H1 (cell line): ENCODE data around the gene UIMC1. TPM values are rescaled to one million over a fixed set of nuclear protein-coding genes. Genes with fewer than 3 reads are reported as not detected.

Source experiments
- ASH2L ChIP-seq: fragments of 200-600, 300-600 bp; sonication (generic); IDR thresholded peaks from one replicate; pipeline ENCODE4 v1.7.1; 2017; ENCODE audit warnings: low read length
- CBX5 ChIP-seq: fragments of 300-800, 300-1000 bp; sonication (generic); IDR thresholded peaks from 2 replicates; pipeline ENCODE4 v1.7.1; 2016; ENCODE audit warnings: antibody characterized with exemption, low read length, low read depth
- MAX ChIP-seq: IDR thresholded peaks from 2 replicates; pipeline ENCODE4 v1.6.1; 2012; ENCODE audit warnings: inconsistent platforms
- RXRA ChIP-seq: IDR thresholded peaks from 2 replicates; pipeline ENCODE4 v1.6.1; 2011; ENCODE audit warnings: low read depth, mild to moderate bottlenecking, low read length, moderate library complexity; ENCODE audit not compliant: insufficient read depth
- SIX5 ChIP-seq: IDR thresholded peaks from 2 replicates; pipeline ENCODE4 v1.6.1; 2011; ENCODE audit warnings: mild to moderate bottlenecking, low read depth, low read length
- polyA plus RNA-seq, 7 experiments: library from polyadenylated mRNA; depleted of rRNA in 3 of 7; stranded (reverse) in 5 of 7; unstranded in 2 of 7; fragments of >200 nt in 5 of 7; fragments of 200-250 nt in 2 of 7; gene quantifications; 1 replicate in 5 of 7; 2 replicates in 1 of 7; 4 replicates in 1 of 7; pipeline versions ENCODE4 v1.2.1 to v1.2.3, GENCODE V29; 2011 to 2013; ENCODE audit warnings: missing spikeins in 2 of 7, mixed read lengths in 2 of 7
- total RNA-seq: library from RNA; stranded (reverse); fragmentation: NEBNext Ultra II Directional; extraction: Animal tissue kit (Norgen Biotek cat#: 25700); gene quantifications from 2 replicates; pipeline ENCODE4 v1.2.1, GENCODE V29; 2021

The UIMC1 gene
- total and polyA plus RNA-seq, 2 of the 8 experiments (the other 6 are each of a cell fraction or from before 2014, with no cell fraction given), result 12.8 to 43.7 TPM

DNA sequence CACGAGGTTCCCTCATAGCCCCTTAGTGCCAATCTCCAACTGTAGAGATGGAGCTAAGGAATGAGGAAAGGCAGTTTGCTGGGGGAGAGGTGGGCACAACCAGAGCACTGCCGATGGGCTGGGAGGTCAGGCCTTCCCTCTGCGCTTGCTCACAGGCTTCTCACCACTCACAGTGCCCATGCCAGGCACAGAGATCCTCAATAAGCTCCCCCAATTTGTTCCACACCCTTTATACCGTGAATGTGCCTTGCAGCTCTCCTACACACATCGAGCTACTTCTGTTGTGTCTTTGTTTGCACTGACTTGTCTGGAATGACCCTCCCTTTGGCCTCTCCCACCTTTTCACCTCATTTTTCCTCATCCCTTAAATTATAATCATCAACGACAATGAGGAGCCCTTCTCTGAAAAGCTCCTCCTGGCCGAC is 105.8 kb downstream of the UIMC1 start (continued):
- no peak for TF ChIP-seq SIX5
- no peak for TF ChIP-seq ASH2L
- TF ChIP-seq MAX, result no peak
- no peak for TF ChIP-seq RXRA
- no peak for TF ChIP-seq CBX5
